NCI-H2196 (cell line): Measurements from ENCODE around the gene CSF2.
A peak's percentile ranks its signal among the peaks of the same experiment; 100 is the strongest.

Source experiments
- DNase-seq: peaks from one replicate; lab custom pipeline; 2025; ENCODE audit not compliant: unreplicated experiment; lab: John Stamatoyannopoulos, UW

CSF2 gene

GRCh38 chr5:132067941-132068808 is 5.4 kb upstream of the CSF2 start:
- DNase-seq = no peak

- DNase-seq = no peak
These were observed 4.0 kb upstream of the CSF2 start for GRCh38 chr5:132069561-132069960.

GRCh38 chr5:132069994-132070393 is 3.6 kb upstream of the CSF2 start:
- DNase-seq = no peak

- no peak for DNase-seq
These were observed 2.9 kb upstream of the CSF2 start for GRCh38 chr5:132070460-132071337.

- no peak for DNase-seq
These were observed 2.3 kb upstream of the CSF2 start for GRCh38 chr5:132071338-132071707.

GRCh38 chr5:132072070-132072469 is 1.5 kb upstream of the CSF2 start:
- no peak for DNase-seq

GRCh38 chr5:132072528-132072927 is 1.1 kb upstream of the CSF2 start:
- DNase-seq = peak; percentile 11

GRCh38 chr5:132074091-132074771 is 642 bp downstream of the CSF2 start:
- DNase-seq = no peak

GRCh38 chr5:132074772-132075718 is 1.5 kb downstream of the CSF2 start:
- DNase-seq = no peak

- no peak for DNase-seq
These were observed 2.1 kb downstream of the CSF2 start for GRCh38 chr5:132075719-132076077.

GRCh38 chr5:132076202-132076830 is 2.7 kb downstream of the CSF2 start:
- no peak for DNase-seq

- no peak for DNase-seq
These were observed 3.4 kb downstream of the CSF2 start for GRCh38 chr5:132076983-132077382.

GRCh38 chr5:132079081-132079480 is 5.5 kb downstream of the CSF2 start:
- DNase-seq = no peak

- DNase-seq = no peak
These were observed 6.0 kb downstream of the CSF2 start for GRCh38 chr5:132079619-132080018.

GRCh38 chr5:132080595-132080994 is 7.0 kb downstream of the CSF2 start:
- DNase-seq = no peak

- DNase-seq = no peak
These were observed 7.9 kb downstream of the CSF2 start for GRCh38 chr5:132081458-132081857.

GRCh38 chr5:132082329-132083023 is 8.9 kb downstream of the CSF2 start:
- no peak for DNase-seq

- no peak for DNase-seq
These were observed 9.6 kb downstream of the CSF2 start for GRCh38 chr5:132083071-132083678.

- DNase-seq = no peak
These were observed 12.1 kb downstream of the CSF2 start for GRCh38 chr5:132085686-132086085.
